Caco-2 (cell line): Measurements from ENCODE around the gene SLC16A10. TPM values are rescaled to one million over a fixed set of nuclear protein-coding genes. Genes with fewer than 3 reads are reported as not detected.

Source experiments
- BruUV-seq: library from RNA; stranded (reverse); fragments of 400-500 nt; replicated peaks from 2 replicates; lab custom pipeline; 2021; lab: Mats Ljungman, UMichigan
- CTCF ChIA-PET: fragments of 300-600 bp; sonication (Branson Sonifier 250); formaldehyde crosslinking; loops from one replicate; lab custom pipeline; 2022; ENCODE audit warnings: antibody characterized with exemption; lab: Charles Lee
- POLR2A ChIA-PET: fragments of 300-600 bp; sonication (Branson Sonifier 250); formaldehyde crosslinking; loops from one replicate; lab custom pipeline; 2022; ENCODE audit warnings: antibody characterized with exemption; lab: Charles Lee
- DNase-seq, 2 experiments: peaks; one replicate each; pipeline versions ENCODE4 v3.0.0 to v3.0.0-alpha.2; 2020 to 2022
- H3K27me3 ChIP-seq: replicated peaks from 2 replicates; pipeline ENCODE4 v1.6.0; 2011; ENCODE audit warnings: low read length; ENCODE audit not compliant: control insufficient read depth, insufficient read depth
- H3K36me3 ChIP-seq: 2 replicates; pipeline ENCODE4 v1.5.1; 2011; ENCODE audit warnings: low read length; ENCODE audit not compliant: control insufficient read depth, insufficient read depth
- H3K4me1 ChIP-seq: fragments of 250-450 bp; sonication (Bioruptor Pico); 2 replicates; pipeline ENCODE4 v1.5.1; 2020; ENCODE audit warnings: mild to moderate bottlenecking
- H3K4me3 ChIP-seq: 2 replicates; pipeline ENCODE4 v1.5.1; 2011; ENCODE audit warnings: low read depth, mild to moderate bottlenecking, control low read depth, low read length
- H3K9me3 ChIP-seq: fragments of 250-450 bp; sonication (Bioruptor Pico); 2 replicates; pipeline ENCODE4 v1.5.1; 2020; ENCODE audit warnings: mild to moderate bottlenecking, moderate library complexity
- H3K27ac Mint-ChIP-seq: one replicate; pipeline ENCODE4 v1.8.0; 2022; ENCODE audit warnings: mixed read lengths; ENCODE audit not compliant: unreplicated experiment
- H3K27me3 Mint-ChIP-seq: one replicate; pipeline ENCODE4 v1.8.0; 2022; ENCODE audit warnings: mixed read lengths; ENCODE audit not compliant: insufficient read depth, unreplicated experiment
- H3K36me3 Mint-ChIP-seq: one replicate; pipeline ENCODE4 v1.8.0; 2022; ENCODE audit warnings: mild to moderate bottlenecking, mixed read lengths; ENCODE audit not compliant: insufficient read depth, unreplicated experiment
- H3K4me1 Mint-ChIP-seq: one replicate; pipeline ENCODE4 v1.8.0; 2022; ENCODE audit warnings: low read depth, mixed read lengths; ENCODE audit not compliant: unreplicated experiment
- H3K4me3 Mint-ChIP-seq: one replicate; pipeline ENCODE4 v1.8.0; 2022; ENCODE audit warnings: mild to moderate bottlenecking, moderate library complexity, mixed read lengths; ENCODE audit not compliant: unreplicated experiment
- H3K9me3 Mint-ChIP-seq: one replicate; pipeline ENCODE4 v1.8.0; 2022; ENCODE audit warnings: mixed read lengths; ENCODE audit not compliant: unreplicated experiment
- intact Hi-C: fragments of 100-400 bp; cut with micrococcal nuclease; formaldehyde crosslinking; loops from one replicate; pipeline ENCODE4 v1.10.0; 2022; ENCODE audit not compliant: unreplicated experiment
- total RNA-seq: library from RNA; stranded (reverse); gene quantifications from 2 replicates; pipeline ENCODE4 v1.2.3, GENCODE V29; 2022
- TF ChIP-seq, protein P1 (sequence below), 2 experiments: fragments of 200-600 bp in 1 of 2; IDR thresholded peaks; 1 replicate in 1 of 2; 2 replicates in 1 of 2; pipeline versions ENCODE4 v1.5.1 to v1.8.0; 2011 to 2022; ENCODE audit warnings: antibody characterized with exemption in 1 of 2, control low read depth in 1 of 2, inconsistent platforms in 1 of 2, low read depth in 1 of 2, low read length in 1 of 2, mild to moderate bottlenecking in 1 of 2, moderate library complexity in 1 of 2; ENCODE audit not compliant: insufficient read depth in 1 of 2, severe bottlenecking in 1 of 2, unreplicated experiment in 1 of 2

The SLC16A10 gene
- total RNA-seq, 1 experiment from 2014 or later, result 14.2 TPM

DNA sequence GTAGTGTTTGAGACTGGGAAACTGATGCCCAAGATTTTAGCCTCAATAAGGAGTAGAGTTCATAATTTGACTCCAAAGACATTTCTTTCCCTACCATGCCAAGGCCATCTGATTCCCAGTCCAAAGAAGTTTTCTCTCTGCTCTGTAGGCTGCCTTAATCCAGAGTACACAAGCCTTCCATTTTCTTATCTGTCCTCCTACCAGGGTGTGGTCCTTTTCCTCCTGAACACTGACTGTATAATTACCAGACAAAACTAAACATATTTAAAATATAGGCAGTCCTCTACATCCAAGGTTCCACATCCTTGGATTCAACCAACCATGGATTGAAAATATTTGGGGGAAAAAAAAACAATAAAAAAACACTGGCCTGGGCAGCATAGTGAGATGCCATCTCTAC, 108.4 kb downstream of the SLC16A10 start:
- intact Hi-C loops, result no loop called here
- CTCF ChIA-PET, result no interaction called here

DNA sequence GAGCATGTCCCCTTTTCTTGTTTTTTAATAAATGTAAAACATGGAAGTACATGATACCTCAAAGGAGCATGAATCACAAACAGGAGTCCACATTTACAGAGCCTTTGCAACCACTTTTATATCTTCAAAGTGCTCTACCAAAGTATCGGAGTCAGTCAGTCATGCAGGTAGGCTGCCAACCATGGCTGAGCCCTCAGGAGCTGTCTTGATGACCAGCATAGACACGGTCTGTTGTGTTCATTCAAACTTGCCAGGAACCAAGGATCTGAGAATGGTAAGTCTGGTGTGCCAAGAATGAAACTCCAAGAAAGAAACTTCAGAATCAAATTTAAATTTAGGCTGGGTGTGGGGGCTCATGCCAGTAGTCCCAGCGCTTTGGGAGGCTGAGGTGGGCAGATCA, 111.5 kb downstream of the SLC16A10 start:
- H3K4me1 Mint-ChIP-seq, result peaks cover 6% of the 10 kb centered on the region
- no TSS peak for BruUV-seq

More for the DNA sequence above, 108.4 kb downstream of the SLC16A10 start:
- Mint-ChIP-seq H3K9me3 (peaks cover 8% of the 10 kb centered on the region), H3K27me3 (no peaks in the 10 kb centered on the region), H3K36me3 (no peaks in the 10 kb centered on the region), H3K4me3 (no peak overlapping the region), H3K27ac (no peak overlapping the region), H3K4me1 (peaks cover 6% of the 10 kb centered on the region)
- H3K9me3 ChIP-seq, result no peaks in the 10 kb centered on the region; the same call in 1 of the 2 replicates
- no peaks in the 10 kb centered on the region for H3K27me3 ChIP-seq
- H3K36me3 ChIP-seq, result no peaks in the 10 kb centered on the region
- no peak for DNase-seq
- no peak overlapping the region for H3K4me3 ChIP-seq
- POLR2A ChIA-PET, result no interaction called here
- TF ChIP-seq, protein P1, sequence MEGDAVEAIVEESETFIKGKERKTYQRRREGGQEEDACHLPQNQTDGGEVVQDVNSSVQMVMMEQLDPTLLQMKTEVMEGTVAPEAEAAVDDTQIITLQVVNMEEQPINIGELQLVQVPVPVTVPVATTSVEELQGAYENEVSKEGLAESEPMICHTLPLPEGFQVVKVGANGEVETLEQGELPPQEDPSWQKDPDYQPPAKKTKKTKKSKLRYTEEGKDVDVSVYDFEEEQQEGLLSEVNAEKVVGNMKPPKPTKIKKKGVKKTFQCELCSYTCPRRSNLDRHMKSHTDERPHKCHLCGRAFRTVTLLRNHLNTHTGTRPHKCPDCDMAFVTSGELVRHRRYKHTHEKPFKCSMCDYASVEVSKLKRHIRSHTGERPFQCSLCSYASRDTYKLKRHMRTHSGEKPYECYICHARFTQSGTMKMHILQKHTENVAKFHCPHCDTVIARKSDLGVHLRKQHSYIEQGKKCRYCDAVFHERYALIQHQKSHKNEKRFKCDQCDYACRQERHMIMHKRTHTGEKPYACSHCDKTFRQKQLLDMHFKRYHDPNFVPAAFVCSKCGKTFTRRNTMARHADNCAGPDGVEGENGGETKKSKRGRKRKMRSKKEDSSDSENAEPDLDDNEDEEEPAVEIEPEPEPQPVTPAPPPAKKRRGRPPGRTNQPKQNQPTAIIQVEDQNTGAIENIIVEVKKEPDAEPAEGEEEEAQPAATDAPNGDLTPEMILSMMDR (IDR thresholded peaks at IDR 0.05; ENCODE audit: insufficient read depth in 1 of 2, low read depth in 1 of 2, low read length in 1 of 2, severe bottlenecking in 1 of 2, unreplicated experiment in 1 of 2), result no peak
- BruUV-seq, result no TSS peak
- peaks cover 7% of the 10 kb centered on the region; the same call in 1 of the 2 replicates for H3K4me1 ChIP-seq

DNA sequence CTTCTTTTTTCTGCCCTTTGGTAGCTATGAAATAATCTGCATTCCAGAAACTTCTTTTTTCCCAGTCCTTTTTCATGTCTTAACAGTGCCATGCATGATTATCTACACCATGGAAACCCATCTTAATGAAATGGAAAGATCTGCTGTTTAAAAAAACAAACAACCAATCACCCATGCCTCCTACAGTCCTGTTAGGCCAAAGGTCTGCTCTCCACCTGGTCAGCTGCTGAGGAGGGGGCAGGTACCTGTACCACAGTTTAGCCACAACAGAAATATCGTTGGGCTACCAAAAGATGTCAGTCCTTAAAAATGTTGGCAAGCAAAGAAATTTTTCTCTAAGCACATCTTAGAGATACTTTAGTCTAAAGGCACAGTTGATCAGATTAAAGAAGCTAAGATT, 112.6 kb downstream of the SLC16A10 start:
- intact Hi-C loops, result loop anchor here (10.0 kb wide), 1 partner anchor 115 kb away; the partner anchor contains the start of gene SLC16A10
- POLR2A ChIA-PET, result no interaction called here
- no peak overlapping the region for H3K27ac Mint-ChIP-seq

More for the DNA sequence above, 111.5 kb downstream of the SLC16A10 start:
- DNase-seq, result no peak
- Mint-ChIP-seq H3K27ac (no peak overlapping the region), H3K27me3 (no peaks in the 10 kb centered on the region), H3K9me3 (no peaks in the 10 kb centered on the region), H3K36me3 (no peaks in the 10 kb centered on the region), H3K4me3 (no peak overlapping the region)
- intact Hi-C loops, result no loop called here
- CTCF ChIA-PET, result no interaction called here
- peaks cover 21% of the 10 kb centered on the region; the same call in 1 of the 2 replicates for H3K4me1 ChIP-seq
- no peaks in the 10 kb centered on the region for H3K36me3 ChIP-seq
- TF ChIP-seq, protein P1 (IDR thresholded peaks at IDR 0.05; ENCODE audit: insufficient read depth in 1 of 2, low read depth in 1 of 2, low read length in 1 of 2, severe bottlenecking in 1 of 2, unreplicated experiment in 1 of 2), result no peak
- POLR2A ChIA-PET, result no interaction called here
- H3K27me3 ChIP-seq, result no peaks in the 10 kb centered on the region
- H3K9me3 ChIP-seq, result no peaks in the 10 kb centered on the region
- no peak overlapping the region for H3K4me3 ChIP-seq

More for the DNA sequence above, 112.6 kb downstream of the SLC16A10 start:
- no peaks in the 10 kb centered on the region for H3K27me3 ChIP-seq
- H3K36me3 ChIP-seq, result no peaks in the 10 kb centered on the region
- Mint-ChIP-seq H3K27me3 (no peaks in the 10 kb centered on the region), H3K4me1 (peaks cover 6% of the 10 kb centered on the region), H3K36me3 (no peaks in the 10 kb centered on the region), H3K4me3 (peak overlapping the region; percentile 25), H3K9me3 (no peaks in the 10 kb centered on the region)
- no peak for DNase-seq
- BruUV-seq, result no TSS peak
- no peaks in the 10 kb centered on the region for H3K9me3 ChIP-seq
- TF ChIP-seq, protein P1 (IDR thresholded peaks at IDR 0.05; ENCODE audit: insufficient read depth in 1 of 2, low read depth in 1 of 2, low read length in 1 of 2, severe bottlenecking in 1 of 2, unreplicated experiment in 1 of 2), result no peak
- H3K4me3 ChIP-seq, result no peak overlapping the region
- H3K4me1 ChIP-seq, result peaks cover 21% of the 10 kb centered on the region; the same call in 1 of the 2 replicates
- CTCF ChIA-PET, result interaction anchor here (0.6 kb wide), 1 partner anchor 283 kb away, joined by 3 read pairs; the partner anchor contains the start of gene REV3L
